HG03139 (cell line): ENCODE results near the gene PRR33.
"Not testable (repeated sequence)": the region's sequence is repeated elsewhere in the genome, so short reads cannot be mapped to it uniquely, and the experiment has no call there.

Source experiments
- ATAC-seq: cut with Tn5 transposase; IDR thresholded peaks from one replicate; pipeline ENCODE4 v1.9.1; 2021; ENCODE audit not compliant: unreplicated experiment

PRR33 gene

GRCh38 chr11:1889941-1890855, 1.5 kb downstream of the PRR33 start:
- ATAC-seq, result no peak

- ATAC-seq, result no peak
Measured at GRCh38 chr11:1889224-1889930, 2.3 kb downstream of the PRR33 start.

DNA sequence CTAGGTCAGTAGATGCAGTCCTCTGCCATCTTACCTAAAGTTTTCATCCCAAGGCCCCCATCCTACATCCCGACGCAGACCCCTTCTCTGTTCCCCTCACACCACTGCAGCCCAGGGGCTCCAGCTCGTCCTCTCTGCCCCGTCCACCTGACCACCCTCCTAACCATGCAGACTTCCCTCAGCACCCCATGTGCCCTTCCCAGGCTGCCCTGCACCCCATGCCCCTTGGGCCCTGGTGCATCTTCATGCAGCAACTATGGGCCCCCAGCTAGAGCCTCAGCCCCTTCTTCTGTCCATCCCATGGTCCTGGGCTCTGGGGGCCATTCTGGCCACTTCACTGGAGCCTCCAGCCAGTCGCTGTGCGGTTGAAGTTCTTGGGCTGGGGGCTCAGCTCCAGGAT, 2.9 kb downstream of the PRR33 start:
- ATAC-seq, result no peak

- no peak for ATAC-seq
Measured at GRCh38 chr11:1888347-1888753, 3.3 kb downstream of the PRR33 start.

- ATAC-seq, result no peak
Measured at GRCh38 chr11:1887451-1888346, 4.0 kb downstream of the PRR33 start.

- not testable (repeated sequence) for ATAC-seq
Measured at GRCh38 chr11:1886551-1886950, 5.1 kb downstream of the PRR33 start.

- no peak for ATAC-seq
Measured at GRCh38 chr11:1884303-1884700, 7.4 kb downstream of the PRR33 start.

- ATAC-seq, result no peak
Measured at GRCh38 chr11:1883346-1884302, 8.1 kb downstream of the PRR33 start.

DNA sequence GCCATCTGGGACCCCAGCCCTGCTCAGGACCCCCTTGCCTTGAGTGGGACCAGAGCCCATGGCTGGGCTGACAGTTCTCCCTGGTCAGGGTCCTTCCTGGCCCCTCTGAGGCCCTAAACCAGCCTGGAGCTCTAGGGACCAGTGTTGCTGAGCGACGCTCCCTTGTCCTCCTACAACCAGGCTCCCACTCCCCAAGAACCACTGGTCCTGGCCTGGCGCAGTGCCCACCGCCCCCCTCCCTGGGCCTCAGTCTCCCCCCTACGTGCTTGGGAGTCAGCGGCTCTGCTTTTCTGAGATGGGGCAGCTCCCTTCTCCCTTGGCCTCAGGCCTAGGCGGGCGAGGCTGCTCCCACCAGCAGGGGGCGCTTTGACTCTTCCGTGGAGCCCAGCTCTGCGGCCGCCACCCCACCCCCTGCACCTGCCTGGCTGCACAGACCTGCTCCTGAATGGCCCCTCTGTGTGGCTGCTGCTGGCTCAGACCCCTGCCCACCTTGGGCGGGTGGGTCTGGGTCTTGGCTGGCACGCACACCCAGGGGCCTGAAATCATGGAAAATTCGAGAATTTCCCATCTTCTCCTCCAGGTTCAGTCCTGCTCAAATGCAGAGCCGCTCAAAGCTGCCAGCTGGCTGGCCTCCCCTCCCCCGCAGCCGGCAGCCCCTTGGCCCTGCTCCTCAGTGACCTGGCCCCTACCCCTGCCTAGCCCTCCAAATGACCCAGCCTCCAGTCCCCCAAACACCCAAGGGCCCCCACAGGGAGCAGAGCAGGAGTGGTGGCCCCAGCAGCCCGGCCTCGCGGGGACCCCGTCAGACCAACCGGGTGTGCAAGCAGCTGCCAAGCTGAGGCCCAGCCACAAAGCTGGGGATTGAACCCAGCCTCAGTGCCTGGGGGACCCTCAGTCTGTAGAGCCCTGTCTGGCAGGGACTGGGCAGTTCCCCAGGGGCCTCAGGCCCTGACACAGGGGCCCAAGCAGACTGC, 9.1 kb downstream of the PRR33 start:
- ATAC-seq, result no peak

DNA sequence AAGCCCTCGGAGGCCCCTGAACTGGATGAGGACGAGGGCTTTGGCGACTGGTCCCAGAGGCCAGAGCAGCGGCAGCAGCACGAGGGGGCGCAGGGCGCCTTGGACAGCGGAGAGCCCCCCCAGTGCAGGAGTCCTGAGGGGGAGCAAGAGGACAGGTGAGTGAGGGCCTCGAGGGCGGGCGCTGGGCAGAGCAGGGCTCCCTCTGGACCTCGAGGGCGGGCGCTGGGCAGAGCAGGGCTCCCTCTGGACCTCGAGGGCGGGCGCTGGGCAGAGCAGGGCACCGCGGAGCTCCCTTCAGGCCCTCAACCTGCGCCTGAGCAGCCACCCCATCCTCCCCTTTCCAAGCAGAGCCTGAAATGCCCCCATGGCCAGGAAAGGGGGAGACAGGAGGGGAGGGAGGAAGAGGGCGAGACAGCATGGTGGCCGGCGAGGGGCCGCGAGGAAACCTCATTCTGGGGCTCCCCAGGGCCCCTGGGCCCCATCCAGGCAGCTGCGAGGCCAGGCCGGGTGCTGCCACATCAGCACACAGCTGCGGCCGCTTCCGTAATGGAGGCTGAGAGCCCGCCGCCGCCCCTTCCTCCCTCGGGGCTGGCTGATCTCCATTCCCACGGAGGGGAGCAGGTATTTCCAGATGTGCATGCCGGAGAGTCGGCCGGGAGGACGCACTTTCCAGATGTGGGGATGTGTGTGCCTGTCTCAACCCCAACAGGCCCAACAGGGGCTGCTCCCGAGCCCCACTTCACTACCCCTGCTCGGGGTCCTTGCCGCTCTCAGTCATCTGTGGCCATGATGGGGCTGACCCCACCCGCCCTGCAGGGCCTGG, 10.0 kb downstream of the PRR33 start:
- no peak for ATAC-seq

DNA sequence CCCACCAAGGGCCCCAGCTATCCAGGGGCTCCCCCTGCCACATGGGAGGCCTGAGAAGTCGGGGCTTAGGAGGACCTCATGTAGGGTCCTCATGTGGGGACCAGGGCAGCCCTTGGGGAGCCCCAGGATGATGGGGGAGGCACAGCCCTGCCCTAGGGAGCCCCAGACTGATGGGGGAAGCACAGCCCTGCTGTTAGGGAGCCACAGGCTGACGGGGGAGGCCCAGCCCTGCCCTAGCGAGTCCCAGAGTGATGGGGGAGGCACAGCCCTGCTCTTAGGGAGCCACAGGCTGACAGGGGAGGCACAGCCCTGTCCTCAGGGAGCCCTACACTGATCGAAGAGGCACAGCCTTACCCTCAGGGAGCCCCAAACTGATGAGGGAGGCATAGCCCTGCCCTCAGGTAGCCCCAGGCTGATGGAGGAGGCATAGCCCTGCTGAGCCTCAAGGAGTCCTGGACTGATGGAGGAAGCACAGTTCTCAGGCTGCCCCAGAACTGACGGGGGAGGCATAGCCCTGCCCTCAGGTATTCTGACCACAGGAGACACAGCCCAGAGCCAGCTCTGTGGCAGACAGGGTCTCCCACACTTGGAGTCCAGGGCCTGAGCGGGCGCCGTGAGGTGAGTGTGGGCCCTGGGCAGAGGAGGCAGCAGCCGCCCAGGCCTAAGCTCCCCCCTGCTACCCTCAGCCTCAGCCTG, 10.8 kb downstream of the PRR33 start:
- ATAC-seq, result no peak

GRCh38 chr11:1879941-1880720, 11.6 kb downstream of the PRR33 start:
- no peak for ATAC-seq

DNA sequence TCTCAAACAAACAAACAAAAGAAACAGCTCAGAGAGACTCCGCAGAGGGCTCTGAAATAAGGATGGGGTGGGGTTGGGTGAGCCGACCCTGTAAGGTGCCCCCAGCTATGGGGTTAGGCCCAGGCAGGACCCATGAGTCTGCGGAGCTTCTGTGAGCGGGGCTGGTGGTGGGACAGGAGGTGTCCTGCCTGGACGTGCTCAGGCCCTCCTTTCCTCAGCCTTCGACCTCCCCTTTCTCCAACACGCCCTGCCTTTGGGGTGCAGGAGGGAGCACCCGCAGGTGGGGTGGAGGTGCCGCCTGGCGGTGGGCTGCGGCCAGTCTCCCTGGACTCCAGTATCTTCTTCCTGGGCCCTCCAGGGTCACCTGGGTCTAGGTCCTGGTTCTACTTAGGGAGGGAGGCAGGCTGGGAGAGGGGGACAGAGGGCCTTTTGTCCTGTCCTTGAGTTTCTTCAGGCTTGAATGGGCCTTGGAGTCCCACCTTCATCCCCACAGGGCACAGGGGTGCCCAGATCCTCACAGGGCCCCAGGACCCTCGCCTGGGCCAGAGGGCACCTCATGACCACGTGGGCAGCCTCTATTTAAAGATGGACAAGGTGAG, 12.3 kb downstream of the PRR33 start:
- ATAC-seq, result no peak

DNA sequence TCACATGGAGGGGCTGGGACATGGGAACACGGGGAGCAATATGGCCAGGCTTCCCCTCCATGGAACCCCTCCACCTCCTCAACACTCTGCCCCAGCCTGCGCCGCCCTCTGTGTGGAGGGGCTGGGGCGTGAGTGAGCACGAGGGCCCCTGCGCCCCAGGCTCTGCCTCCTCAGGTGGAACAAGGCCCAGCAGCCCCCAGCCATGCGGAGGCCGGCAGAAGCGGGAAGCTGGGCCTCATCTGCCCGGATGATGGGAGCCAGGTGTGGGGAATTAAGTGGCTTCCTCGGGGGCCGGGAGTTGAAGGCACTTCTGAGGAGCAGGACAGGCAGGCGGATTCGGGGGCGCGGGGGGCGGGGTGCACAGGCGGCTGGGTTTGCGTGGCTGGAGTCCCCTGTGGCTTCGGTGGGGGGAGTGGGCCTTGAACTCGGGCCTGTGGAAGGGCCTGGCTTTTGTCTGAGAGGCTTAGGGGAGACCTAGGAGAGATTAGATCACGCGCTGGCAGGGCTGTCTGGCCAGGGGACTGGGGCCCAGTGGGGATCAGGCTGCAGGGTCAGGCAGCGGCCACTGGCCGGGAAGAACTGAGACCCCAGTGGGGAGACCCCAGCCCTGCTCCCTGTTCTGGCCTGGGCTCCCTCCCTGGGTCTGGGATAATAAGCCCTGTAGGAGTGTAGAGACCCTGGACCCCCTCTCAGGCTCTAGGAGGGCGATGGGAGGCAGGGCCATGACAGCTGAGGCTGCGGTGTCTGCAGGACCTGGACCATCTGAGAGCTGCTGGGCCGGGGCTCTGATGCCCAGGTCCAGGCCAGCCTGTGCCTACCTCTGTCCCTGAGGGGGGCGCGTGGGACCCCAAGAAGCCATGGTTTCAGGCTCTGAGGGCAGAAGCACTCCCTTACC, 13.3 kb downstream of the PRR33 start:
- ATAC-seq, result no peak
